Coronary artery (tissue), 2 donors: ENCODE measurements around the gene CSF3.

Source experiments
- DNase-seq: peaks from one replicate; pipeline ENCODE4 v3.0.0-alpha.2; 2017; ENCODE audit warnings: low spot score
- H3K27ac ChIP-seq, 2 donors: fragments of 200-600 bp; sonication (generic); one replicate each; pipeline ENCODE4 v1.5.1; 2016 to 2019
- H3K4me3 ChIP-seq: fragments of 200-600 bp; sonication (generic); 2 replicates; pipeline ENCODE4 v1.5.1; 2016; ENCODE audit warnings: mild to moderate bottlenecking, moderate library complexity
- TF ChIP-seq, protein P1 (sequence below): fragments of 200-600 bp; sonication (generic); IDR thresholded peaks from one replicate; pipeline ENCODE4 v1.5.1; 2019; ENCODE audit warnings: antibody characterized with exemption

The CSF3 gene

DNA sequence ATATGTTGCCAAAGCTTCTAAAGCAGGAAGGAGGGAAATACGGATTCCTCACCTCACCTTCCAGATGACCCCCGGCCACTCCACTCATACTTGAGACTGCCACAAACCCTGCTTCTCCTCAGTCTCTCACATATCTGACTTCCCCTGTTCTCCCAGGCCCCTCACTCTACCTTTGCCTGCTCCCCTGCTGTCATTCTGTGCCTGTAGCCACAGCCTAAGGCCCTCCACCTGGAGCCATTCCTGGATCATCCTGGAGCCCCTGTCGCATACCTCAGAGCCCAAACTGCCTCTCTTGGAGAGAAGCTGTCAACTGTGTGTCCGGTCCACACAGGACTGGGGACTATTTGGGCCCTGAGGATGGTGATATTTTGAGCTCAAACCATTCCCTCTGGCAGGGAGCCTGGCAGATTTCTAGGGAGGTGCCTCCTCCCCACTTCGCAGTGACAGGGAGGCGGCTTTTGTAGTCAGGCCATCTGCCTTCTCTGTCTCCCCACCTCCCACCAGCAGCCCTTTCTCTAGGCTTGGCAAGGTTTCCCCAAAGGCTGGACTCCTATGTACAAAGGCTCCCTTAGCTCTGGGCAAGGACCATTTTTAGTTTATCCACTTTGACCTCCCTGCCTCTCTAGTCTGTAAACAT is 41.3 kb downstream of the CSF3 start:
- no peak overlapping the region for H3K4me3 ChIP-seq
- TF ChIP-seq, protein P1, sequence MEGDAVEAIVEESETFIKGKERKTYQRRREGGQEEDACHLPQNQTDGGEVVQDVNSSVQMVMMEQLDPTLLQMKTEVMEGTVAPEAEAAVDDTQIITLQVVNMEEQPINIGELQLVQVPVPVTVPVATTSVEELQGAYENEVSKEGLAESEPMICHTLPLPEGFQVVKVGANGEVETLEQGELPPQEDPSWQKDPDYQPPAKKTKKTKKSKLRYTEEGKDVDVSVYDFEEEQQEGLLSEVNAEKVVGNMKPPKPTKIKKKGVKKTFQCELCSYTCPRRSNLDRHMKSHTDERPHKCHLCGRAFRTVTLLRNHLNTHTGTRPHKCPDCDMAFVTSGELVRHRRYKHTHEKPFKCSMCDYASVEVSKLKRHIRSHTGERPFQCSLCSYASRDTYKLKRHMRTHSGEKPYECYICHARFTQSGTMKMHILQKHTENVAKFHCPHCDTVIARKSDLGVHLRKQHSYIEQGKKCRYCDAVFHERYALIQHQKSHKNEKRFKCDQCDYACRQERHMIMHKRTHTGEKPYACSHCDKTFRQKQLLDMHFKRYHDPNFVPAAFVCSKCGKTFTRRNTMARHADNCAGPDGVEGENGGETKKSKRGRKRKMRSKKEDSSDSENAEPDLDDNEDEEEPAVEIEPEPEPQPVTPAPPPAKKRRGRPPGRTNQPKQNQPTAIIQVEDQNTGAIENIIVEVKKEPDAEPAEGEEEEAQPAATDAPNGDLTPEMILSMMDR: no peak
- DNase-seq: no peak
- H3K27ac ChIP-seq: no peak overlapping the region

DNA sequence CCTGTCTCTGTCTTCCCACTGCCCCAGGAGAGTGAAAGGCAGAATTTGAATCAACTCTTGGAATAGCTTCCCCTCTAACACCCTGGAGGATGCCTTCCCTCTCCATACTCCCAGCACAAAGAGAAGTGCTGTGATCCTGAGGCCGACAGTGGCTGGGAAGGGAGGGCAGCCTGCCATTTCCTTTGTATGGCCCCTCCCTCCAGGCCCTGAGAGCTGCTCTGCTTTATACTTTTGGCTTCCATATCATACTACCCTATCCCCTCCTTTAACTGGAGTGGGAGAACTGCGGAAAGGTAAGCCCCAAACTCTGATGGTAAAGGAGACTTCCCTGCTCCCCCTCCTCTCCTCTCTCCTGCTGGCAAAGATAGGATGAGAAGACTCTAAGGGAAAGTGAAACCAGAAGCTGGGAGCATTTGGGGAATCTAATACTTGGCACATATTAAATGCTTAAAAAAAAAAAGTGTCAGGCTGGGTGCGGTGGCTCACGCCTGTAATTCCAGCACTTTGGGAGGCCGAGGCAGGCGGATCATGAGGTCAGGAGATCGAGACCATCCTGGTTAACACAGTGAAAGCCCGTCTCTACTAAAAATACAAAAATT is 43.0 kb downstream of the CSF3 start:
- Histone ChIP-seq H3K4me3 (peak overlapping the region; percentile 7), H3K27ac (peak overlapping the region; percentile 7 to 78)
- TF ChIP-seq, protein P1: no peak
- DNase-seq: no peak

DNA sequence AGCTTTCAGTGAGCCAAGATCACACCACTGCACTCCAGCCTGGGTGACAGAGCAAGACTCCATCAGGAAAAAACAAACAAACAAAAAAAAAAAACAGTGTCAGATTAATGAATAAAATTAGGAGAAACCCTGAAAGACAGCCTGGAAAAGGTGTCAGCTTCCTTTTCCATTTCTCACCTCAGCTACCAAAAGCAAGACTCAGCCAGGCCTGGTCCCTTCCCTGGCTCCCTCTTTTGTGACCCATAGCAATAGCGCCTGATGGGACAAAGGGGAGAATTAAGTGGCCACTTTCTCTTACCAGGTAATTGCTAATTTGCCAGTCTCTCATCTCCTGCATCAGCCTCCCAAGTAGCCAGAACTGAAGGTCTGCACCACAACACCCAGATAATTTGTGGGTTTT is 43.6 kb downstream of the CSF3 start:
- TF ChIP-seq, protein P1: no peak
- Histone ChIP-seq H3K4me3 (no peak overlapping the region), H3K27ac (peak overlapping the region in 1 of 2 donors; percentile 78)
- no peak for DNase-seq

DNA sequence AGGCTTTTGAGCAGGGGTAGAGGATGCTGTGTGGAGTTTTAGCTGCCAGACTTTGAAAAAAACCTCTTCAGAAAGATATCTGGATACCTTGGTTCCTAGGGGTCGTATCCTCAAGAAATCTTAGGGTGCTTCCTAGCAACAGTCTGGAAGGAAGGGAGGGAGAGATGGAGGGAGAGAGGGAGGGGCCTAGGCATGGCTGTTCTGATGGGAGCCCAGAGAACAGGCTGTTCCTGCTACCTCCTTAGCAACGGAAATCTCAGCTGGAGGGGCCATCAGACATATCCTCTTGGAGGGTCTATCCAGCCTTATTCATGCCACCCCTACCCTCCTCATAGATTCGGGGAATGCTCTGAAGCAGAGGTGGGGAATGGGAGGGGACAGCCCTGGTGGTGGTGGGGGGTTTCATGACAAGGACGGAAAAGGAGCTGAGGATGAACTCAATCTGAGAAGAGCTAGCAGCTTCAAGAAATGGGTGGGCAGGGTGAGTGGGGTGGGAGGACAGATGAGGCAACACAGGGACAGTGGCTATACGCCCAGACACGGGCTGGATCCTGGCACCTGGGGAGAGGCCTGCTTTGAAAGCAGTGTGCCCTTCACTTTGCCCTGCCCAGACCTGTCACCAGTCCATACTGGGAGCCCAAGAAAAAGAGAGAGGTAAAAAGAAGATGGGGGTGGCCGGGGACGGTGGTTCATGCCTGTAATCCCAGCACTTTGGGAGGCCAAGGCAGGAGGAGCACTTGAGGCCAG is 44.7 kb downstream of the CSF3 start:
- DNase-seq: no peak
- no peak overlapping the region for H3K4me3 ChIP-seq
- TF ChIP-seq, protein P1: no peak

DNA sequence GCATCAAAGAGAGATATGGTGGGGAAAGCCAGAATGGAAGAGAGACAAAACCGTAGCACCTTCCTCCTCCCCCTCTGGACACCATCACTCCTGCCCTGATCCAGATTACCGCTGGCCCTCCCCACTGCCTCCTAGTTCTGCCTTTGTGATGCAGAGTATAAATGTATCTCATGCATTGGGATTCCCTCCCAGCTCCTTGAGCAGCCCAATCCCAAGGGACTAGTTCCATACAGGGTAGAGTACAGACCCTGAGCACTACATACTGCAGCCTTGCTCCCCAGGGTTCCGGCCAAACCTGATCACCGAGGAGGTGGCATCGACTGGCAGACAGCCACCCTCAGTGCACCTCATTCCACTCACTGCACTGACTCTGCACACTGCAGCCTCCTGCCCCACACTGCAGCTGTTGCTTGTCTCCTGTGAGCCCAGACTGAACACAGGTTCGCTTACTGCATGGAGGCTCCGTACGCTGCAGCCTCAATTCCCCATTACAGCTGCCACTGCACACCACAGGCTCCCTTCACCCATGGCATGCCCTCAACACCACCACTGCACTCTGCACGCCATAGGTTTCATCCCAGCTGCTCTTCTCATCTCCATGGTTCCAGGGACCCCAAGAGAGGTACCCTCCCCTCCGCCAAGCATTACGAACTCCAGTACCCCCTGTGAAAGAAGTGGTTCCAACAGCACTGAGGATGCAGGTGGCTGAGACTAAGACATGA is 45.8 kb downstream of the CSF3 start:
- Histone ChIP-seq H3K27ac (peak overlapping the region in 1 of 2 donors; percentile 93), H3K4me3 (no peak overlapping the region)
- no peak for DNase-seq
- TF ChIP-seq, protein P1: no peak

More for the DNA sequence above, 44.7 kb downstream of the CSF3 start:
- peak overlapping the region in 1 of 2 donors; percentile 29 for H3K27ac ChIP-seq

DNA sequence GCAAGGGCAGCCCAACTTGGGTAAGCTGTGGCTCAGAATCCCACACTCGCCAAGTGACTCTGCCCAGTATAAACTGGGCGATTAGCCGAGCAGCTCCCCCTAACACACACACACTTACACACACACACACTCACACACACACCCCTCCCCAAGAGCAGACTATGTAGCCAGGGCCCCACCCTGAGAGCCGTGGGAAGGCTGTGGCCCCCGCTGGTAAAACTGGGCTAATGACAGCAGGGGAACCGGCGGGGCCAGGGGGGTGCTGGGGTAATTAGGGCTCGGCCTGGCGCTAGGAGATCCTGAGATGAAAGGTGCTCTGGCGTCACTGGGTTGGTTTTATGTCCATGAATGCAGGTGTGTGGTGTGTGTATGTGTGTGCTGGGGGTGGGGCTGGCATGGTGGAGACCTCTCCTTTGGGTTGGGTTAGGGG is 46.4 kb downstream of the CSF3 start:
- Histone ChIP-seq H3K4me3 (no peak overlapping the region), H3K27ac (peak overlapping the region; percentile 67 to 93)
- DNase-seq: no peak
- TF ChIP-seq, protein P1: no peak
